Right atrium auricular region (tissue), 2 donors: ENCODE data around the gene BRIP1. TPM values are rescaled to one million over a fixed set of nuclear protein-coding genes. Genes with fewer than 3 reads are reported as not detected.
"Not testable (repeated sequence)": the region's sequence is repeated elsewhere in the genome, so short reads cannot be mapped to it uniquely, and the experiment has no call there.

ENCODE experiments used
- DNase-seq: peaks from one replicate; pipeline ENCODE4 v3.0.0-alpha.2; 2019; ENCODE audit warnings: low spot score
- H3K27ac ChIP-seq, 2 donors: fragments of 200-600 bp; sonication (generic); 1 replicate in 1 of 2; 2 replicates in 1 of 2; pipeline ENCODE4 v1.5.1; 2016 to 2019
- H3K27me3 ChIP-seq, 2 donors: fragments of 200-600 bp; sonication (generic); one replicate each; pipeline versions ENCODE4 v1.5.1 to v1.6.0; 2017 to 2019
- H3K36me3 ChIP-seq: fragments of 200-600 bp; sonication (generic); one replicate; pipeline ENCODE4 v1.5.1; 2016
- H3K4me1 ChIP-seq, 2 donors: fragments of 200-600 bp; sonication (generic); one replicate each; pipeline versions ENCODE4 v1.5.1 to v1.6.0; 2017 to 2019
- H3K4me3 ChIP-seq, 2 donors: fragments of 200-600 bp; sonication (generic); 1 replicate in 1 of 2; 2 replicates in 1 of 2; pipeline ENCODE4 v1.5.1; 2017 to 2019; ENCODE audit warnings: mild to moderate bottlenecking in 1 of 2, moderate library complexity in 1 of 2
- H3K9me3 ChIP-seq, 2 donors: fragments of 200-600 bp; sonication (generic); one replicate each; pipeline ENCODE4 v1.5.1; 2019
- CTCF ChIP-seq, 2 donors: fragments of 200-600 bp; sonication (generic); IDR thresholded peaks; one replicate each; pipeline ENCODE4 v1.5.1; 2019; ENCODE audit warnings: antibody characterized with exemption in 2 of 2
- total RNA-seq, 2 donors: library from RNA; depleted of rRNA; stranded (reverse); fragments of >200 nt; gene quantifications; one replicate each; pipeline ENCODE4 v1.1.0, GENCODE V29; 2016

Gene BRIP1
- total RNA-seq, 2 donors from 2014 or later = not detected

- Histone ChIP-seq H3K4me1 (no peaks in the 10 kb centered on the region), H3K27ac (no peak overlapping the region), H3K36me3 (no peaks in the 10 kb centered on the region), H3K4me3 (no peak overlapping the region), H3K9me3 (peaks cover 0 to 8% of the 10 kb centered on the region in 2 donors), H3K27me3 (no peaks in the 10 kb centered on the region)
- TF ChIP-seq CTCF (IDR thresholded peaks at IDR 0.05) = no peak
- DNase-seq = no peak
These were observed 30.9 kb downstream of the BRIP1 start for GRCh38 chr17:61832463-61832862.

- no peak for TF ChIP-seq CTCF (IDR thresholded peaks at IDR 0.05)
- Histone ChIP-seq H3K36me3 (no peaks in the 10 kb centered on the region), H3K4me3 (no peak overlapping the region), H3K9me3 (peaks cover 0 to 9% of the 10 kb centered on the region in 2 donors), H3K4me1 (no peaks in the 10 kb centered on the region), H3K27me3 (no peaks in the 10 kb centered on the region), H3K27ac (no peak overlapping the region)
- no peak for DNase-seq
These were observed 32.2 kb downstream of the BRIP1 start for GRCh38 chr17:61831099-61831498.

- H3K4me3 ChIP-seq = no peak overlapping the region
- peaks cover 0 to 19% of the 10 kb centered on the region in 2 donors for H3K9me3 ChIP-seq
- DNase-seq = no peak
- no peak overlapping the region for H3K27ac ChIP-seq
- H3K27me3 ChIP-seq = no peaks in the 10 kb centered on the region
- H3K4me1 ChIP-seq = no peaks in the 10 kb centered on the region
- TF ChIP-seq CTCF (IDR thresholded peaks at IDR 0.05) = no peak
- H3K36me3 ChIP-seq = no peaks in the 10 kb centered on the region
These were observed 34.6 kb downstream of the BRIP1 start for GRCh38 chr17:61828694-61829093.

- H3K27me3 ChIP-seq = no peaks in the 10 kb centered on the region
- DNase-seq = no peak
- no peak for TF ChIP-seq CTCF (IDR thresholded peaks at IDR 0.05)
- H3K4me3 ChIP-seq = no peak overlapping the region
- peaks cover 0 to 19% of the 10 kb centered on the region in 2 donors for H3K9me3 ChIP-seq
- no peaks in the 10 kb centered on the region for H3K36me3 ChIP-seq
- no peak overlapping the region for H3K27ac ChIP-seq
- no peaks in the 10 kb centered on the region for H3K4me1 ChIP-seq
These were observed 35.5 kb downstream of the BRIP1 start for GRCh38 chr17:61827649-61828395.

GRCh38 chr17:61826866-61827265 is 36.5 kb downstream of the BRIP1 start:
- not testable (repeated sequence) for H3K4me3 ChIP-seq, H3K4me1 ChIP-seq, H3K27me3 ChIP-seq, H3K36me3 ChIP-seq, H3K27ac ChIP-seq, DNase-seq
- peaks cover 0 to 19% of the 10 kb centered on the region in 2 donors for H3K9me3 ChIP-seq

GRCh38 chr17:61826198-61826597 is 37.1 kb downstream of the BRIP1 start:
- not testable (repeated sequence) for DNase-seq, H3K27ac ChIP-seq, H3K27me3 ChIP-seq, H3K4me1 ChIP-seq, H3K36me3 ChIP-seq, H3K4me3 ChIP-seq
- H3K9me3 ChIP-seq = peaks cover 0 to 19% of the 10 kb centered on the region in 2 donors
